Hypothalamus (tissue), 51 donors: ENCODE data around the gene GPC6.

Source experiments
- DNase-seq, 51 donors: peaks; one replicate each; lab custom pipeline; 2025; lab: John Stamatoyannopoulos, UW

GPC6 gene

DNA sequence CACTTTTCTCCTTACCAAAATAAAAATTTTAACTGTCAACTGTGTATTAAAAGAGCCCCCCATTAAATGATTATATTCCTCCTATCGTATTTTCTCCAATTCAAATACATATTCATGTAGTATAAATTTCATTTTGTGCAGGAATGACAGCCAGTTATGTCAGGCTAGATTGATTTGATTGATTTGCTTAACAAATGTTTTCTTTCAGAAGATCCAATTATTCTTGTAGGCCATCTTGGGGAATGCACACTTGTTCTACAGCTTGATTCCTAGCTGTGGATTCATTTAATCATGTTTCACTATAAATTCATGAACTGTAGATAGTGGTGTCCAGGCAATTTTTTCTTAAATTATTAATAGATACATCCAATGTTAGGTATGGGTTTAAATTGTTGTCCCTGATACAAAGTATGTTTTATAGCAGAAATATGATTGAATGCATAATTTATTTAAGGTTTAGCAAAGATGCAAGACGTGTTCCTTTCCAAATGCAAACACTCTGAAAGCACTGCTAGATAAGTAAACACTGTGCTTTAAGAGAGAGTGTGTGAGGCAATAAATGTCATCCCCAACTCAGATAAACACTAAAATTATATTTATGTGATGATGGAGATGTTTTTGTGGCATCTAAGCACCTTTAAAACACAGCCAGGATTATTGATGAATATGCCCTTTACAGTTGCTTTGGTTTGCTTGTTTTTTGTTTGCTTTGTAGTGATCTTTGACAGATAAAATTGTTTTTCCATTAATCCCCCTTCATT, 721.7 kb downstream of the GPC6 start:
- no peak for DNase-seq

DNA sequence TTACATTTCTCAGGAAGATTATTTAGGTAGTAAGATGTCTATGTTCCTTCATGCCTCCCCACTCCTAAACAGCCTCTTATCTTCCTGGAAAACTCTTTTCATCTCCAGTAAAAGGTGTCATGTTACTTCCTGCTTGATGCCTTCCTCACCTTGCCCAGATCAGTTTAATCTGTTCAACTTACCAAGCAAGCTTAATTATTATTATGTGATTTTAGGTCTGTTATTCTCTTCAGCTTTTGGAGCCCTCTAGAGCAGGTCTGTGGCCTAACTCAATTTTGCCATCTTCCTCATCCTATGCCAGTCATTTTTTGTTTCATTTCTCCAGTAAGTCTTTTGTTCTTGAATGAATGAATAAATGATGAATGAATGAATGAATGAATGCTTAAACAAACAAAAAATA, 724.5 kb downstream of the GPC6 start:
- DNase-seq, result no peak

DNA sequence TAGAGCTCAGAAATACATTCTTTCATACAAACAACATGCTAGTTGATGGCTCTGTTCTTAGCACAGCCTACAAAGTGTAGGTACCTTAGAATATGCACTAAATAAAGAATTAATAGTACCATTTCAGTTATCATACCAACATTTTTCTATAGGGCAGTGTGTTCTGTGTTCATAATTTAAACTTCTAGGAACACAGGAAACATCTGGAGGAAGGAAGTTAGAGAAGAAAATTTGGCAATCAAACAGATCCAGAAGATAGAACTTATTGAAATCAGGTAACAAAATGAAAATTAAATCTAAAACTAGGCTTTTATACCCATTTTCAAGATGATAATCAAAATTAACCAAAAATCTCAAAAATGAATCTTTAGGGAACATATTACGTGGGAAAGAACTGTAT, 725.3 kb downstream of the GPC6 start:
- no peak for DNase-seq

DNA sequence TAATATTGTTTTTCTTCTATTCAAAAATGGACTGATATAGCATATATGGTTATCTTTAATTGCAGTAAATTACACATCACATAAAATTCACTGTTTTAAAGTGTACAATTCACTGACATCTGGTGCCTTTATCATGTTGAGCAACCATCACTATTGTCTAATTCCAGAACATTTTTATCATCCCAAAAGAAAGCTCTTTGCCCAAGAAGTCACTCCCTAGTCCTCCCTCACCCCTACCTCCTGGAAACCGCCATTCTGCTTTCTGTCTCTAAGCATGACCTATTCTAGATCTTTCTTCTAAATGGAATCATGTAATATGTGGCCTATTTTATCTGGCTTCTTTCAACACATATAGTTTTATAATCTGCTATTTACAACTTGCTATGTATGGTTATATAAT, 727.2 kb downstream of the GPC6 start:
- DNase-seq, result no peak

DNA sequence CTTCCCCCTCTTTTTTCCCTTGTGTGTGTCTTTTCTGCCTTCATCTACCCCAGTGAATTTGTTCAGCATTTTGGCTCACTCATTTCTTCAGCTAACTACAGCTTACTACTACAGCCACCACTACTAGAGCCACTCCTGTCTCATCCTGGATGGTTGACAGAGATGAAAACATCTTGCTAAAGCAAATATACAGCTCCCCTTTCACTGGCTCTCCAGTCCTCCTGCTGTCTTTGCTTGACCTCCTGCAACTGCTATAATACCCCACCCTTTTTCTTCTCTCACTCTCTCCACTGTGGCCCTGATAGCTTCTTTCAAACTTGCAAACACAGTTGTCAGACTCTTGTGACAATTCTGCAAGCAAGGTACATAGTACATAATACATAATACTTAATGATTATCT, 729.3 kb downstream of the GPC6 start:
- no peak for DNase-seq

DNA sequence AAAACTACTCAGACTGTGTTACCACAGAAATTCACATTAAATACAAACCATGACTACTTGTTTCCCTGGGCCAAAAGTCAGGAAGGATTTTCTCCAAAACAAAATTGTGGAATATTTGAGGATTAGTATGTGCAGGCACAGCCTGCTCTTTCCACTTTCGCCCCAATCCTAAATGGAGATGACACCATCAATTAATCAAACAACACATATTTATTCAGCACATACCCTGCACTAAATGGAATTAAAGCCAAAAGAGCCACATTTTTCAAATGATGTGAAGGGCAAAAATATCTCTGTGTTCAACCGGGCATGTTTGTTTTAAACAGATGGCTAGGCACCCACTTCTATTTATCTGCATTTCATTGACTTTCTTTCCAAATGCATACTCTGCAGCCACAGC, 729.8 kb downstream of the GPC6 start:
- no peak for DNase-seq

DNA sequence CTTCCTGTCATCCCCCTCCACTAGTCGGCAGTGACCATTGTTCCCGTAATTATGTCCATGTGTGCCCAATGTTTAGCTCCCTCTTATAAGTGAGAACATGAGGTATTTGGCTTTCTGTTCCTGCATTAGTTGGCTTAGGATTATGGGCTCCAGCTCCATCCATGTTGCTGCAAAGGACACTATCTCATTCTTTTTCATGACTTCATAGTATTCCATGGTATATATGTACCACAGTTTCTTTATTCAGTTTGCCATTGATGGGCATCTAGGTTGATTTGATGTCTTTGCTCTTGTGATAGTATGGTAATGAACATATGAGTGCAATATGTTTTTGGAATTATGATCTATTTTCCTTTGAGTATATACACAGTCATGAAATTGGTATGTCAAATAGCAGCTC, 730.8 kb downstream of the GPC6 start:
- no peak for DNase-seq

DNA sequence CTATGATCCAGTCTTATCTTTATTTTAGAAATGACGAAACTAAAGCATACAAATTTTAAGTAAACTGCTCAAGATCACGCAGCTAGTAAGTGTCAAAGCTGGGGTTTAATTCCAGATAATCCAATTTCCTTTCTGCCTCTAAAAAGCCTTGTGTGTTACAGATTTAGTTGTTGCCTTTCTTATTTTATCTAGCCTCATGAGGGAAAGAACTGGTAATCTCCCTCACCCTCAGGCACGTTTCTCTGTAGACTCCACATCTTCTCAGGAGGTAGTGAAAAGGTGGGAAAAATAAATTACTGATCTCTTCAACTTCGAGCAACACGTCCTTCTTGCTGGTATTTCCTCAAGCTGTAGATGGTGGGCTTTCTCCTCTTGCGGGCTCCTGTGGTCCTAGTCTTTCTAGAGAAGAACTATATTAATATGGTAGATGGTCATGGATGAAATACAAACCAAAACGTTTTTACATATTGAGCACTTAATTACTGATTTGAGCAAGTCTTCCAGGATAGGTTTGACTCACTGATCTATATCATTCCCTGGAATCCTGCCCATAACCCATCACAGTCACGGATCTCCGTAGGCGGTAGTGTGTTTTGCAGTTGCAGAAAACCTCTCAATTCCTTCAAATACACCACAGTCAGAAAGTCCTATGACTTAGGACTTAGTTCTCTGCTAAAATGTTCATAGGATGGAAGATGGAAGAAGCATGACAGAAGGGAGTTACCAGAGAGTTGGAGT, 733.4 kb downstream of the GPC6 start:
- no peak for DNase-seq

DNA sequence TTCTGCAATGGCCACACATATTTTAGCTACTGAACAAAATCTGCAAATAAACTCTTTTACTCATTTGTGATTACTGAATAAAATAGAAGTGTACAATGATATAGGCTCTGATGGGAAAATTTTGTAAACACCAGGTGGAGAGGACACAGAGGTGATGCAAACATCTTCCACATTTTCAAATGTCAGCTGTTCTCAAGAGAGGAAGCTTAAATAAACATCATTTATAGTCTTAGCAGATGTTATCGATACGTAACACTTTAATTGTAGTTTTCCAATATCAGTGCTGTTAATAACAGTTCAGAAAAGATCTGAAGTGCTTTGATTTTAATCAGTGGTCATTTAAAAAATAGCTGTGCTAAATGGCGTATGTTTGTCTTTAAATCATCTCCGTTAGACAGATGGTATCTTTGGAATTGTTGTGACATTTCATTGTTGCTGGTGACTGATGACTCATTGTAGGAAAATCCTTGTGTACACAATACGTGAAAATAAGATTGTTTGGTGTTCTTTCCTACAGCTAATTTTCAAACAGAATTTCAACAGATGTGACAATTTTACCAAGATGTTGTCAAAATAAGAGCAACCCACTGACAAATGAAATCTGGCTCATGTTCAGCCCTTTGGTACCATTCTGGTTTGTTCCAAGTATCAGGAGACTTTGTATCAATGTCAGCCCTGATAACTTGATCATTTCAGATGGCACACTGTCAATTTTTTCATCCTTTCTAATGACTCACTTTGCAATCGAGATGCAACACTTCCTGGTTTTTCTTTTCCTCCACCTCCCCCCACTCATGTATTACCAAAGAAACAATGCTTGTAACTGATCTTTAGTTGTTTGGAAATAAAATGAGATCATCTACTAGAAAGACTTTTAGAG, 736.9 kb downstream of the GPC6 start:
- no peak for DNase-seq

DNA sequence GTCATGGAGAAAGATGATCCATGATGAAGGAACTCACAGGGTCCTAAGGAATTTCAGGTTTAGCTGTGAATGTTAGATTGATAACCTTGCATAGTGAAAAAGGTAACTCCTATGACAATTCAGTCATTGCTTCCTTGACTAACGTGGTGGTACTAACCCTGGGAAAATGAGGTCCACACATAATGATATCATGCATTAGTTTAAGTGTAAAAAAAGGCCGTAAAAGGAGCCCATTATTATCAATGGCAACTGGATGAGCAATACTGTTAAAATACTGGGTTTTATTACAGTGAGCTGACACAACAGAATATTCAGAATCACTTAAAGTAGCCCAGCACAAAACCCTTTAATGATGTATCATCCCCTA, 737.5 kb downstream of the GPC6 start:
- no peak for DNase-seq

DNA sequence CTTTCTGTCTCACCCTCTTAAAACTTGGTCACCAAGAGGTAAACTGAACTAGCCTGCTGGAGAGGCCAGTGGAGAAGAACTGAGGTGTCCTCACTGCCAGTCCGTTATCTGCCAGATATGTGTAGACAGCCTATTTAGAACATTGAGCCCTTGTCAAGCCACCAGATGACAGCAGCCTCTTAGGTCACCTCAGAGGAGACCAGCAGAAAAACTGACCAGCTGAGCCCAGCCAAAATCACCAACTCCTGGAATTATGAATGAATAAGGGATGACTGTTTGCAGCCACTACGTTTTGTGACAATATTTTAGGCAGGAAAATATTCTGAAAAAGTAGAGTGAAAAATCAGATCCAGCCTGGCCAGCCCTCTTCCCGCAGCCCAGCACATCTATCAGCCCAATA, 739.0 kb downstream of the GPC6 start:
- no peak for DNase-seq

DNA sequence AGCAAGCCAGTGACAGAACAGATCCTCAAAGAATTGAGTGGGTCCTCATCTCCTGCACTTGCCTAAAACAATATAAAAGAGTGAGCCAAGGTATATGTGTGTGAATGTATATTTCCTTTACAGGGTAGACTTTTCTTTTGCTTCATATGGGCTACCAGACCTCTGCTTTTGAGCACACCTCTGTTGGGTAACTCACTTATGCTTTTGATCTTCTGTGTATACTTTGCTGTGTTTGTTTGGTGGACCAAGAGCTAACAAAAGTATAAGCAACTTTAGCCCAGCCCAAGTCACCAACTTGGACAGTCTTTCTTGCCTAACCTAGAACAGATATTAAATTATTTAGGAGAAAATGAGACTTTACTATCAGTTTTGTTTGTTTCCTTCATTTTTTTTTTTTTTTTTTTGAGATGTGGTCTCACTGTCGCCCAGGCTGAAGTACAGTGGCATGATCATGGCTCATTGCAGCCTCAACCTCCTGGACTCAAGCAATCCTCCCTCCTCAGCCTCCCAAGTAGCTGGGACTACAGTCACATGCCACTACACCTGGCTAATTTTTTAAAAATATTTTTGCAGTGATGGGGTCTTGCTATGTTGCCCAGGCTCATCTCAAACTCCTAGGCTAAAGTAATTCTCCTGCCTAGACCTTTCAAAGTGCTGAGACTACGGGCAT, 739.8 kb downstream of the GPC6 start:
- no peak for DNase-seq

DNA sequence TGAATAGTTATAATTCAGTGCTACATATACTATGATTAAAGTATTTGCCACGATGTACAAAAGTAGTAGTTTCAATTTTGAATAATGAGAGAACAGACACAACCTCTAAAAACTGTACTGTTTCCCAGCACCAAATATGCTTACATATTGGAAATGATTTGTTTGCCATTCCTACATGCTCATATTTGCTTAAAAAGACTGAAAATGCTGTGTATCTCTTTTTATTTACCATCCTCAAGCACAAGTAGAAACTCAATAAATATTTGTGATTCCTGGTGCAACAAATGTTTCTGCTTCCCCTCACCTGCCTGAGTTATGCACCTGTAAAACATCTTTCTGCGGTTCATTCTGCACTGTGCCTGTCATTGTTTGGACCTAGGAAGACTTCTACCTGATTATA, 740.7 kb downstream of the GPC6 start:
- DNase-seq, result no peak

DNA sequence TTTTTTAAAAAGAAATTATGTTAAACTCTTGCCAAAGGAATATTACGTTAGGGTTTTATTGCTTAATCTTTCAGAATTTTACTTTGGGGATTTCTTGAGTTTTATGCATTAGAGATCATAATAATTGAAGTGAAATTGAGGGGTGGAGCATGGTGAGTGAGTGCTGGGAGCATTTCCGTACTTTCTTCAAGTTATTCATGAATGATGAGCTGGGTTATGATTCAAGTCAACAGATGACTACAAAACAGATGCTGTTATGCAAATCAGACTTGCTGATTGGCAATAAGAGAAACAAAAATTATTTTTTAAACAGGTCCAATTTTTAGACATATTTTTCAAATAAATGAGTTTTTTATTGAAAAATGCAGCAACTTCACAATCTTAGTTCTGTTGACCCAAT, 748.6 kb downstream of the GPC6 start:
- DNase-seq, result no peak

DNA sequence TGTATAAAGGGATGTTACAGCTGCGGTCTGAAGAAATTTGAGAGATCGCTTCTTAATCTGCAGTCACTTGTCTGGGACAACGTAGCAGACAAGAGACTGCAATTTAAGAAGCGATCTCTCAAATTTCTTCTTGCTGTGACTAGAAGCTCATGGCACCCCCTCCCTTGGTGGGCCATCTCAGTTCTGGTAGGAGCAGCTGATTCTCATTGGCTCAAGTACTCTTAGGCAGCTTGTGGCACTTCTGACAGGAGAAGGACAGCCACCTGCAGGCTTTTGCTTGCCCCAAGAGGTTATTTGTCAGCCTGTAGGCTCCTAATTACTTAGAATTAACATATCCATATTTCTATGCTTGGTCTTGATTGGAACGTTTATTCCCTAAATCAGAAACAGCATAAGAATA, 749.9 kb downstream of the GPC6 start:
- DNase-seq, result no peak

DNA sequence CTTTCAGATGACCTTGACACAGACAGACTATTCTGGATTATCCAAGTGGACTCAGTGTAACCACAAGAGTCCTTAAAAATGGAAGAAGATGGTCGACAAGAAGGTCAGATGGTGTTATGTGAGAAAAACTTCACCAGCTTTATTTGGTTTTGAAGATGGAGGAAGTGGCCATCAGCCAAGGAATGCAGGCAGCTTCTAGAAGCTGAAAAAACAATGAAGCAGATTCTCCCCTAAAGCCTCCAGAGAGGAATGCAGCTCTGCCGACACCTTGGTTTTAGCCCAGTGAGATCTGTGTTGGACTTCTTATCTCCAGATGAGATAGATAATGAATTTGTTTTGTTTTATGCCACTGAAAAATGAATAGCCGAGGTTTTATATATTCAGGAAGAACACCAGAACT, 751.4 kb downstream of the GPC6 start:
- DNase-seq, result no peak

DNA sequence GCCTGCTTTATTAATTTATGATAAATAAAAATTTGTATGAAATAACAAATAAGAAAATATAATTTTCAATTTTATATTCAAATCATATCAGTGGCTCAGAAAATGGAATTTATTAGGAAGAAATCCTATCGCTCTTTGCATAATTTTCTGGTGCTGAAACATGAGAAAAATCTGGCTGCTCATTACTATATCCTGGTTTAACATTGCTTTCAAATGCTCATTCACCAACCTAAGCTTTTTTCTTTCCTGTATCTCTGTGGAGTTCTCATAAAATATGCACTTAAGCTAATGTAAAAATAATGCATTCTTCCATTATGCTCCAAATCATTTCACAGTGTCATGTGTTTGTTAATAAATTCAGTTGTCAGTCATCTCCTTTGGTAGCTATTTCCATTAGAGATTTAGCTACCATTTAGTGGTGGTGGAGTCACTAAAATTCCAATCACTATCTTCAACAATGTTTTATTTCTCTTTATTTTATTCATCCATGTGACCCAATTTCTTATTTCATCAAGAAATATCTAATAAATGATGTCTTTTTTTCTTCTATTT, 754.9 kb downstream of the GPC6 start:
- no peak for DNase-seq

DNA sequence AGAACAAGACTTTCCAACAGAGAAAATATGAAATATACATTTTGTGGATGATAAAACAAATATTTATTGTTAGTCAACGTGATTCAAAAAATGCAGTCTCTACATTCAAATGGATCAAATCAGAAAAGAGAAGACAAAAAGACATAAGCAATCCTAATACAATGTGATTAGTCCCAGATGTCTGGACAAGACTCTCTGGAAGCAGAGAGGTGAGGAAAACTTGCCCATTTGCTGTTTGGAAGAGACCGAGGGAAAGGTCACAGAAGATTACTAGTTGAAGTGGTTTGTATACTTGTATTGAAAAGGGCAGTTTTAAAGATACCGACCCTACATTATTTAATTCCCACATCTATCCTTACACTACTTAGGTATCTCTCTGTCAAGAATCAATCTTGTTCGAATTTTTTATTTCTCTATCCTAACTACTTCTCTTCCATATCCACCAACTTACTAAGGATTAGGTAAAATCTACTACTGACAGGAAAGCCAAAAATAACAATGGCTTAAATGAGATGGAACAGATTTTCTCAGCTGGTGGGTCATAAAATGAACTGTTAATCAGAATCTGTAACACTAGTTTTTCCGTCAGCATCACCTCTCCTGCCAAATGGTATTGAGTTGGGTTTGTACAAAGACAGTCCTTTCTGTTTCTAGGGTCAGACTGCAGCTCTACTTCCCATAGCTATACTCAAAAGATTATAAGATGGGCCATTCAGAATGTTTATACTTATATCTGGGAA, 755.7 kb downstream of the GPC6 start:
- DNase-seq, result no peak

DNA sequence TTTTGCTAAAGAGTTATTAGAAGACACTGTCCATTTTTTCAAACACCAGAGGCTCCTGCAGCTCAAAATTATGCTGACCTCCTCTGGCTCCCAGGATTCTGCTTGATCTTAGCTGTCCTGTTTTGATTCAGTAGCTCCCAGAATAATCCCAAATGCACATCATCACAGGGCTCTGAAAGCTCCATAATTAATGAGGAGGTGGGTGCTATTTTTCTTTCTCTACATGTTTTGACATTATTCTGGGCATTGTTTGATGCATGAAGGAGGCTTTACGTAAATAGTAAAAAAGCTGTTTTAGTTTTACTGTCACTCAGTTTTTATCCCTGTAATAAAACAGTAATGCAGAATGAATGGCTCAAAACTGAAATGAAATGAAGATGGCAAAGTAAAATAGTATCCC, 757.4 kb downstream of the GPC6 start:
- DNase-seq, result no peak

DNA sequence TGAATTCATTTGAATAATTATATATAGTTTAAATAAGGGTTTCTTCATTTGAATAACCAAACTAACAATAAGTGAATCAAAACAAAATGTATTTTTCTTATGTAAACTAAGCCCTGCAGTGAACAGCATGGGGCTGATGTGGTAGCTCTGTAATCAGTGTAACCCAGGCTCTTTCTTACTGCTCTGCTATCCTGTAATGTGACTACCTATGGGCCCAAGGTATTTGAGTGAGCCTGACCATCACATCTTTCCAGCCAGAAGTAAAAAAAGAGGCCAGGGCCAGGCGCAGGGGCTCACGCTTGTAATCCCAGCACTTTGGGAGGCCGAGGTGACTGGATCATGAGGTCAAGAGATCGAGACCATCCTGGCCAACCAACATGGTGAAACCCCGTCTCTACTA, 758.3 kb downstream of the GPC6 start:
- no peak for DNase-seq
